ENCODE results near the gene EPS15. TPM values are rescaled to one million over a fixed set of nuclear protein-coding genes. Genes with fewer than 3 reads are reported as not detected.

Gene EPS15
- total and polyA plus RNA-seq, 2 experiments from 2014 or later: 31.0 to 76.5 TPM

GRCh38 chr1:51322417-51323101, 196.5 kb downstream of the EPS15 start:
- Histone ChIP-seq H3K4me2 (no peak overlapping the region), H3K4me3 (no peak overlapping the region), H3K4me1 (ENCODE audit: insufficient read depth) (0 out of 2 replicates have a peak, but pooled peaks cover 10% of the 10 kb centered on the region), H2AFZ (no peak overlapping the region), H3K36me3 (ENCODE audit: insufficient read depth) (no peaks in the 10 kb centered on the region), H3K27ac (ENCODE audit: low read depth) (no peak overlapping the region), H3K79me2 (replicated peaks; ENCODE audit: insufficient read depth) (no peaks in the 10 kb centered on the region), H4K20me1 (replicated peaks; ENCODE audit: insufficient read depth) (no peaks in the 10 kb centered on the region), H3K27me3 (ENCODE audit: insufficient read depth) (no peaks in the 10 kb centered on the region), H3F3A (replicated peaks; ENCODE audit: low read depth) (no peaks in the 10 kb centered on the region), H3K9me2 (ENCODE audit: insufficient read depth) (no peaks in the 10 kb centered on the region)
- peaks cover 5% of the 10 kb centered on the region for H3K27me3 Mint-ChIP-seq (ENCODE audit: insufficient read depth, low read depth, poor library complexity)
- no peaks in the 10 kb centered on the region; the same call in 2 of the 3 replicates for H3K36me3 Mint-ChIP-seq (ENCODE audit: low read depth)
- ATAC-seq: no peak
- no peak overlapping the region for H3K27ac Mint-ChIP-seq
- H3K9me3 Mint-ChIP-seq: no peaks in the 10 kb centered on the region
- no peak for DNase-seq (ENCODE audit: low spot score)
- no peak for TF ChIP-seq CREB1 (CRISPR knock-in tag; IDR thresholded peaks at IDR 0.05; ENCODE audit: low read depth)
- no peak for TF ChIP-seq NANOG (IDR thresholded peaks at IDR 0.05; ENCODE audit: borderline replicate concordance)
- TF ChIP-seq STAT1 (IDR thresholded peaks at IDR 0.05; ENCODE audit: unreplicated experiment): no peak
- no peak for TF ChIP-seq EZH2phosphoT487 (IDR thresholded peaks at IDR 0.05; ENCODE audit: unreplicated experiment)
- no peak for TF ChIP-seq ZNF462 (CRISPR knock-in tag; IDR thresholded peaks at IDR 0.05)
- TF ChIP-seq REST (IDR thresholded peaks at IDR 0.05; ENCODE audit: unreplicated experiment): no peak
- no peak for TF ChIP-seq POLR2AphosphoS5 (IDR thresholded peaks at IDR 0.05; ENCODE audit: low read depth)
- TF ChIP-seq ZNF114 (CRISPR knock-in tag; IDR thresholded peaks at IDR 0.05): no peak
- no peak for TF ChIP-seq JUNB (IDR thresholded peaks at IDR 0.05; ENCODE audit: unreplicated experiment)
- no peak for TF ChIP-seq EZH2 (IDR thresholded peaks at IDR 0.05; ENCODE audit: low read depth, unreplicated experiment)
- TF ChIP-seq ETS1 (IDR thresholded peaks at IDR 0.05): no peak
- no peak for TF ChIP-seq ZNF331 (CRISPR knock-in tag; IDR thresholded peaks at IDR 0.05; ENCODE audit: low read depth)
- TF ChIP-seq CTCF (conservative IDR thresholded peaks at IDR 0.05; ENCODE audit: low read depth in 2 of 2): no peak
- no peak overlapping the region for H3K4me3 Mint-ChIP-seq
- peaks cover 12% of the 10 kb centered on the region for H3K4me1 Mint-ChIP-seq
